HCT116 (cell line): ENCODE measurements around the gene DNAAF6. TPM values are rescaled to one million over a fixed set of nuclear protein-coding genes. Genes with fewer than 3 reads are reported as not detected.

Experiments
- ATAC-seq: fragments of 200-7000 bp; cut with Tn5 transposase; 2 replicates; pipeline ENCODE4 v1.9.1; 2020; ENCODE audit warnings: mild to moderate bottlenecking, moderate library complexity
- BruUV-seq: library from RNA; stranded (reverse); fragments of 400-500 nt; replicated peaks from 2 replicates; lab custom pipeline; 2021; lab: Mats Ljungman, UMichigan
- CTCF ChIA-PET: fragments of 300-600 bp; sonication (Branson Sonifier 250); formaldehyde crosslinking; loops from one replicate; lab custom pipeline; 2021; ENCODE audit warnings: antibody characterized with exemption; lab: Charles Lee
- POLR2A ChIA-PET: fragments of 300-600, 350-600 bp; sonication (Branson Sonifier 250); formaldehyde crosslinking; loops from one replicate; lab custom pipeline; 2021; ENCODE audit warnings: antibody characterized with exemption; lab: Charles Lee
- RAD21 ChIA-PET, 2 experiments: fragments of 300-600 bp; sonication (Branson Sonifier 250); formaldehyde crosslinking; loops; one replicate each; lab custom pipeline; 2023; ENCODE audit warnings: low total read pairs in 2 of 2; ENCODE audit not compliant: uncharacterized antibody in 2 of 2, unreplicated experiment in 2 of 2, low non-redundant PET in 1 of 2; lab: Charles Lee
- DNase-seq: peaks from one replicate; pipeline ENCODE4 v3.0.0-alpha.2; 2010; ENCODE audit warnings: low read depth, low spot score
- H2AFZ ChIP-seq: fragments of 200-600 bp; shearing (Covaris generic), sonication (generic); 2 replicates; pipeline ENCODE4 v1.6.1; 2017; ENCODE audit warnings: low read depth, mixed run types, mixed read lengths, antibody characterized with exemption, low read length; ENCODE audit not compliant: poor library complexity, severe bottlenecking
- H3K27ac ChIP-seq: 2 replicates; pipeline ENCODE4 v1.5.1; 2012; ENCODE audit warnings: low read depth, low read length
- H3K27me3 ChIP-seq: fragments of 200-600 bp; sonication (generic); 2 replicates; pipeline ENCODE4 v1.6.1; 2016; ENCODE audit warnings: mixed run types, low read length, mixed read lengths; ENCODE audit not compliant: insufficient read depth
- H3K36me3 ChIP-seq, 2 experiments: fragments of 200-500 bp in 1 of 2; fragments of 200-600 bp in 1 of 2; sonication (Bioruptor generic) in 1 of 2; sonication (generic) in 1 of 2; 2 replicates each; pipeline versions ENCODE4 v1.5.1 to v1.6.1; 2014 to 2016; ENCODE audit warnings: low read length in 2 of 2, inconsistent platforms in 1 of 2, mixed read lengths in 1 of 2, mixed run types in 1 of 2; ENCODE audit not compliant: insufficient read depth in 2 of 2, control insufficient read depth in 1 of 2
- H3K4me1 ChIP-seq, 2 experiments: fragments of 200-600 bp in 1 of 2; sonication (generic) in 1 of 2; 2 replicates each; pipeline versions ENCODE4 v1.5.1 to v1.6.1; 2012 to 2017; ENCODE audit warnings: low read length in 2 of 2, inconsistent platforms in 1 of 2, mild to moderate bottlenecking in 1 of 2, mixed read lengths in 1 of 2, mixed run types in 1 of 2, moderate library complexity in 1 of 2; ENCODE audit not compliant: insufficient read depth in 2 of 2, control insufficient read depth in 1 of 2
- H3K4me2 ChIP-seq: fragments of 200-600 bp; sonication (generic); 2 replicates; pipeline ENCODE4 v1.6.1; 2017; ENCODE audit warnings: mixed run types, low read length, mixed read lengths
- H3K4me3 ChIP-seq, 2 experiments: fragments of 200-600 bp in 1 of 2; sonication (generic) in 1 of 2; replicated peaks in 1 of 2; 2 replicates each; pipeline ENCODE4 v1.5.1; 2011 to 2016; ENCODE audit warnings: low read length in 2 of 2, control low read depth in 1 of 2, low read depth in 1 of 2, mild to moderate bottlenecking in 1 of 2, mixed read lengths in 1 of 2, mixed run types in 1 of 2
- H3K79me2 ChIP-seq: fragments of 200-600 bp; sonication (generic); 2 replicates; pipeline ENCODE4 v1.6.1; 2017; ENCODE audit warnings: mild to moderate bottlenecking, mixed run types, low read length, moderate library complexity, mixed read lengths; ENCODE audit not compliant: insufficient read depth
- H3K9ac ChIP-seq: fragments of 200-600 bp; sonication (generic); 2 replicates; pipeline ENCODE4 v1.6.1; 2016; ENCODE audit warnings: low read length, mixed read lengths
- H3K9me2 ChIP-seq: fragments of 200-600 bp; sonication (generic), shearing (Covaris generic); 2 replicates; pipeline ENCODE4 v1.6.1; 2017; ENCODE audit warnings: mixed run types, mild to moderate bottlenecking, moderate library complexity; ENCODE audit not compliant: insufficient read depth
- H3K9me3 ChIP-seq, 2 experiments: fragments of 200-500 bp in 1 of 2; fragments of 200-600 bp in 1 of 2; sonication (Bioruptor generic) in 1 of 2; sonication (generic) in 1 of 2; 2 replicates each; pipeline ENCODE4 v1.6.1; 2014 to 2017; ENCODE audit warnings: low read length in 2 of 2, mixed read lengths in 2 of 2, inconsistent platforms in 1 of 2, low read depth in 1 of 2, mild to moderate bottlenecking in 1 of 2, mixed run types in 1 of 2, moderate library complexity in 1 of 2; ENCODE audit not compliant: control insufficient read depth in 1 of 2, insufficient read depth in 1 of 2
- H4K20me1 ChIP-seq: fragments of 200-600 bp; sonication (generic), shearing (Covaris generic); 2 replicates; pipeline ENCODE4 v1.6.1; 2017; ENCODE audit warnings: mixed run types, mild to moderate bottlenecking, moderate library complexity; ENCODE audit not compliant: insufficient read depth
- ATF3 ChIP-seq: IDR thresholded peaks from 2 replicates; pipeline ENCODE4 v1.6.1; 2012
- CEBPB ChIP-seq: IDR thresholded peaks from 2 replicates; pipeline ENCODE4 v1.6.1; 2012; ENCODE audit warnings: low read depth
- CTCF ChIP-seq, 3 experiments: fragments of 200-600 bp in 1 of 3; sonication (generic) in 1 of 3; IDR thresholded peaks in 2 of 3; conservative IDR thresholded peaks in 1 of 3; 2 replicates each; pipeline ENCODE4 v1.5.1; 2012 to 2017; ENCODE audit warnings: low read depth in 2 of 3, low read length in 2 of 3, antibody characterized with exemption in 1 of 3, borderline replicate concordance in 1 of 3, control low read depth in 1 of 3, mild to moderate bottlenecking in 1 of 3, mixed read lengths in 1 of 3, mixed run types in 1 of 3, moderate library complexity in 1 of 3; ENCODE audit not compliant: insufficient read depth in 1 of 3
- EZH2 ChIP-seq: fragments of 200-600 bp; sonication (generic); IDR thresholded peaks from 2 replicates; pipeline ENCODE4 v1.6.1; 2017; ENCODE audit warnings: antibody characterized with exemption, mixed run types
- JUND ChIP-seq: IDR thresholded peaks from 2 replicates; pipeline ENCODE4 v1.6.1; 2012
- POLR2A ChIP-seq: IDR thresholded peaks from 2 replicates; pipeline ENCODE4 v1.7.0; 2011; ENCODE audit warnings: borderline replicate concordance; ENCODE audit not compliant: insufficient read depth, insufficient read length; ENCODE audit errors: extremely low read depth
- POLR2AphosphoS5 ChIP-seq: IDR thresholded peaks from 2 replicates; pipeline ENCODE4 v1.6.1; 2011; ENCODE audit warnings: mild to moderate bottlenecking, low read depth, low read length, moderate library complexity
- REST ChIP-seq: IDR thresholded peaks from 2 replicates; pipeline ENCODE4 v1.6.1; 2012; ENCODE audit warnings: low read depth
- SRF ChIP-seq: IDR thresholded peaks from 2 replicates; pipeline ENCODE4 v1.6.1; 2012; ENCODE audit warnings: low read depth
- YY1 ChIP-seq: IDR thresholded peaks from 2 replicates; pipeline ENCODE4 v1.6.1; 2011; ENCODE audit warnings: low read length, low read depth, moderate library complexity, mild to moderate bottlenecking; ENCODE audit not compliant: insufficient replicate concordance; ENCODE audit errors: extremely low read depth
- ZFX ChIP-seq: fragments of 450-650 bp; IDR thresholded peaks from 2 replicates; pipeline ENCODE4 v1.6.1; 2017
- ZNF274 ChIP-seq: fragments of 200-500 bp; sonication (Bioruptor generic); IDR thresholded peaks from 2 replicates; pipeline ENCODE4 v1.6.1; 2014; ENCODE audit warnings: mild to moderate bottlenecking, low read depth, low read length, inconsistent platforms
- intact Hi-C: fragments of 100-400 bp; cut with micrococcal nuclease; formaldehyde crosslinking; loops from 2 replicates; pipeline ENCODE4 v1.10.0; 2022
- total RNA-seq: library from RNA; stranded (reverse); gene quantifications from one replicate; pipeline ENCODE4 v1.2.1, GENCODE V29; 2021; ENCODE audit not compliant: unreplicated experiment

DNAAF6 gene
- total RNA-seq, 1 experiment from 2014 or later: not detected

GRCh38 chrX:107168712-107169111 lies 37.7 kb upstream of the DNAAF6 start:
- Histone ChIP-seq H3K9me3 (no peaks in the 10 kb centered on the region), H3K4me1 (no peaks in the 10 kb centered on the region), H3K9ac (no peak overlapping the region), H3K36me3 (no peaks in the 10 kb centered on the region), H2AFZ (no peak overlapping the region), H4K20me1 (no peaks in the 10 kb centered on the region), H3K27ac (no peak overlapping the region), H3K4me2 (no peak overlapping the region), H3K79me2 (no peaks in the 10 kb centered on the region), H3K4me3 (no peak overlapping the region), H3K27me3 (no peaks in the 10 kb centered on the region), H3K9me2 (no peaks in the 10 kb centered on the region)
- BruUV-seq: no TSS peak
- intact Hi-C loops: no loop called here
- ATAC-seq (no peak), DNase-seq (no peak)
- ChIA-PET POLR2A (no interaction called here), CTCF (no interaction called here), RAD21 (no interaction called here)
- TF ChIP-seq EZH2: no peak
- no peak for TF ChIP-seq POLR2AphosphoS5
- TF ChIP-seq JUND: no peak
- no peak for TF ChIP-seq ZNF274
- TF ChIP-seq REST: no peak
- no peak for TF ChIP-seq CTCF (IDR thresholded peaks at IDR 0.05 in 2 of 3, conservative IDR thresholded peaks at IDR 0.05 in 1 of 3; ENCODE audit: borderline replicate concordance in 1 of 3, insufficient read depth in 1 of 3, low read depth in 2 of 3, low read length in 2 of 3)
- TF ChIP-seq ZFX: no peak
- no peak for TF ChIP-seq POLR2A
- TF ChIP-seq ATF3: no peak
- TF ChIP-seq SRF: no peak
- no peak for TF ChIP-seq YY1
- no peak for TF ChIP-seq CEBPB
